Caco-2 (cell line): ENCODE data around the gene EIF1. TPM values are rescaled to one million over a fixed set of nuclear protein-coding genes. Genes with fewer than 3 reads are reported as not detected.

ENCODE experiments used
- BruUV-seq: library from RNA; stranded (reverse); fragments of 400-500 nt; replicated peaks from 2 replicates; lab custom pipeline; 2021; lab: Mats Ljungman, UMichigan
- CTCF ChIA-PET: fragments of 300-600 bp; sonication (Branson Sonifier 250); formaldehyde crosslinking; loops from one replicate; lab custom pipeline; 2022; ENCODE audit warnings: antibody characterized with exemption; lab: Charles Lee
- POLR2A ChIA-PET: fragments of 300-600 bp; sonication (Branson Sonifier 250); formaldehyde crosslinking; loops from one replicate; lab custom pipeline; 2022; ENCODE audit warnings: antibody characterized with exemption; lab: Charles Lee
- DNase-seq, 2 experiments: peaks; one replicate each; pipeline versions ENCODE4 v3.0.0 to v3.0.0-alpha.2; 2020 to 2022
- H3K27me3 ChIP-seq: replicated peaks from 2 replicates; pipeline ENCODE4 v1.6.0; 2011; ENCODE audit warnings: low read length; ENCODE audit not compliant: control insufficient read depth, insufficient read depth
- H3K36me3 ChIP-seq: 2 replicates; pipeline ENCODE4 v1.5.1; 2011; ENCODE audit warnings: low read length; ENCODE audit not compliant: control insufficient read depth, insufficient read depth
- H3K4me1 ChIP-seq: fragments of 250-450 bp; sonication (Bioruptor Pico); 2 replicates; pipeline ENCODE4 v1.5.1; 2020; ENCODE audit warnings: mild to moderate bottlenecking
- H3K4me3 ChIP-seq: 2 replicates; pipeline ENCODE4 v1.5.1; 2011; ENCODE audit warnings: low read depth, mild to moderate bottlenecking, control low read depth, low read length
- H3K9me3 ChIP-seq: fragments of 250-450 bp; sonication (Bioruptor Pico); 2 replicates; pipeline ENCODE4 v1.5.1; 2020; ENCODE audit warnings: mild to moderate bottlenecking, moderate library complexity
- H3K27ac Mint-ChIP-seq: one replicate; pipeline ENCODE4 v1.8.0; 2022; ENCODE audit warnings: mixed read lengths; ENCODE audit not compliant: unreplicated experiment
- H3K27me3 Mint-ChIP-seq: one replicate; pipeline ENCODE4 v1.8.0; 2022; ENCODE audit warnings: mixed read lengths; ENCODE audit not compliant: insufficient read depth, unreplicated experiment
- H3K36me3 Mint-ChIP-seq: one replicate; pipeline ENCODE4 v1.8.0; 2022; ENCODE audit warnings: mild to moderate bottlenecking, mixed read lengths; ENCODE audit not compliant: insufficient read depth, unreplicated experiment
- H3K4me1 Mint-ChIP-seq: one replicate; pipeline ENCODE4 v1.8.0; 2022; ENCODE audit warnings: low read depth, mixed read lengths; ENCODE audit not compliant: unreplicated experiment
- H3K4me3 Mint-ChIP-seq: one replicate; pipeline ENCODE4 v1.8.0; 2022; ENCODE audit warnings: mild to moderate bottlenecking, moderate library complexity, mixed read lengths; ENCODE audit not compliant: unreplicated experiment
- H3K9me3 Mint-ChIP-seq: one replicate; pipeline ENCODE4 v1.8.0; 2022; ENCODE audit warnings: mixed read lengths; ENCODE audit not compliant: unreplicated experiment
- CTCF ChIP-seq, 2 experiments: fragments of 200-600 bp in 1 of 2; IDR thresholded peaks; 1 replicate in 1 of 2; 2 replicates in 1 of 2; pipeline versions ENCODE4 v1.5.1 to v1.8.0; 2011 to 2022; ENCODE audit warnings: antibody characterized with exemption in 1 of 2, control low read depth in 1 of 2, inconsistent platforms in 1 of 2, low read depth in 1 of 2, low read length in 1 of 2, mild to moderate bottlenecking in 1 of 2, moderate library complexity in 1 of 2; ENCODE audit not compliant: insufficient read depth in 1 of 2, severe bottlenecking in 1 of 2, unreplicated experiment in 1 of 2
- intact Hi-C: fragments of 100-400 bp; cut with micrococcal nuclease; formaldehyde crosslinking; loops from one replicate; pipeline ENCODE4 v1.10.0; 2022; ENCODE audit not compliant: unreplicated experiment
- total RNA-seq: library from RNA; stranded (reverse); gene quantifications from 2 replicates; pipeline ENCODE4 v1.2.3, GENCODE V29; 2022

Gene EIF1
- total RNA-seq, 1 experiment from 2014 or later: 783 TPM

GRCh38 chr17:41686281-41686680 is 2.4 kb upstream of the EIF1 start:
- no peak for TF ChIP-seq CTCF (IDR thresholded peaks at IDR 0.05; ENCODE audit: insufficient read depth in 1 of 2, low read depth in 1 of 2, low read length in 1 of 2, severe bottlenecking in 1 of 2, unreplicated experiment in 1 of 2)
- Histone ChIP-seq H3K4me3 (no peak overlapping the region), H3K36me3 (peaks cover 10% of the 10 kb centered on the region), H3K27me3 (no peaks in the 10 kb centered on the region), H3K9me3 (no peaks in the 10 kb centered on the region), H3K4me1 (peaks cover 8% of the 10 kb centered on the region; the same call in 1 of the 2 replicates)
- POLR2A ChIA-PET: no interaction called here
- Mint-ChIP-seq H3K9me3 (no peaks in the 10 kb centered on the region), H3K4me3 (no peak overlapping the region), H3K4me1 (peaks cover 14% of the 10 kb centered on the region), H3K27me3 (no peaks in the 10 kb centered on the region), H3K36me3 (peaks cover 43% of the 10 kb centered on the region), H3K27ac (no peak overlapping the region)
- CTCF ChIA-PET: no interaction called here
- intact Hi-C loops: no loop called here
- no TSS peak for BruUV-seq
- no peak for DNase-seq

- CTCF ChIA-PET: interaction anchor here (0.5 to 3.0 kb wide), 20 partner anchors 9 to 1270 kb away, joined by 3 to 34 read pairs (median 4); partner anchors contain the start of genes JUP and TOP2A
- Mint-ChIP-seq H3K36me3 (peaks cover 60% of the 10 kb centered on the region), H3K4me1 (peaks cover 14% of the 10 kb centered on the region), H3K27me3 (no peaks in the 10 kb centered on the region), H3K4me3 (peak overlapping the region; percentile 99), H3K27ac (peak overlapping the region; percentile 97), H3K9me3 (no peaks in the 10 kb centered on the region)
- POLR2A ChIA-PET: interaction anchor here (0.5 to 2.3 kb wide), 45 partner anchors 9 to 1857 kb away, joined by 3 to 38 read pairs (median 5); partner anchors contain the start of genes CNP, FKBP10, HAP1 and JUP
- H3K4me3 ChIP-seq: peak overlapping the region; percentile 49
- H3K27me3 ChIP-seq: no peaks in the 10 kb centered on the region
- intact Hi-C loops: loop anchor here (1.0 kb wide), 1 partner anchor 12 kb away; no protein-coding TSS in a partner anchor
- peak in 1 of 2 experiments; percentile 68 for DNase-seq
- TSS peak; percentile 96 for BruUV-seq
- H3K36me3 ChIP-seq: peaks cover 17% of the 10 kb centered on the region
- peak; percentile 41 to 44 for TF ChIP-seq CTCF (IDR thresholded peaks at IDR 0.05; ENCODE audit: insufficient read depth in 1 of 2, low read depth in 1 of 2, low read length in 1 of 2, severe bottlenecking in 1 of 2, unreplicated experiment in 1 of 2)
- no peaks in the 10 kb centered on the region for H3K9me3 ChIP-seq
- H3K4me1 ChIP-seq: peaks cover 8% of the 10 kb centered on the region; the same call in 1 of the 2 replicates
These were observed 651 bp upstream of the EIF1 start for GRCh38 chr17:41687828-41688640.

DNA sequence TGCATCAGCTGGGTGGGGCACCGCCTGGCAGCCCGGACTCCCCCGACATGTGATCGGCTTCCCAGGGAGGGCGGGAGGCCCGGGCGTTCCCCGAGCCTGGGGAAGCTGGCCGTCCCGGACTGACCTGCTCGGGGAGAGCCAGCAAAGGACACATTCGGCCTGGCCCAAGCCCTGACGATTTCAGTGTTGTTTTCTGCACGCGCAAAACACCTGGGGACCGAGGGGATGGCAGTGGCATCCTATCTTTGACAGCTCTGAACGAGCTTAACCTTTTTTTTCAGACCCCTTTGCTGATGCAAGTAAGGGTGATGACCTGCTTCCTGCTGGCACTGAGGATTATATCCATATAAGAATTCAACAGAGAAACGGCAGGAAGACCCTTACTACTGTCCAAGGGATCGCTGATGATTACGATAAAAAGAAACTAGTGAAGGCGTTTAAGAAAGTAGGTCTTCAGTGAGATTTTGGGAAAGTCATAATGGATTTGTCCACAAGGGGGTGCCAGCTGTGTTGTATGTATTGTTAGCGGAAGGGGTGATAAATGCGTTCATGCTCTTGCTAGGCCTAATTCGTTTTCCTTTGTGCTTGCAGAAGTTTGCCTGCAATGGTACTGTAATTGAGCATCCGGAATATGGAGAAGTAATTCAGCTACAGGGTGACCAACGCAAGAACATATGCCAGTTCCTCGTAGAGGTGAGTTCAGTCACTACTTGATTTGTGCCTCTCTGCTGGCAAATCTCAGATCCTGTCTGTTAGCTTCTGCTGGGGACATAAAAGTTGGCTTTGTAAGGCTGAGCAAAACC is 1.0 kb downstream of the EIF1 start:
- H3K4me3 Mint-ChIP-seq: peak overlapping the region; percentile 99
- H3K36me3 ChIP-seq: peaks cover 18% of the 10 kb centered on the region
- intact Hi-C loops: no loop called here
- TF ChIP-seq CTCF (IDR thresholded peaks at IDR 0.05; ENCODE audit: insufficient read depth in 1 of 2, low read depth in 1 of 2, low read length in 1 of 2, severe bottlenecking in 1 of 2, unreplicated experiment in 1 of 2): peak; percentile 55 to 90
- ChIA-PET CTCF (interaction anchor here (0.7 to 3.0 kb wide), 9 partner anchors 11 to 404 kb away, joined by 3 to 34 read pairs (median 4); no protein-coding TSS in a partner anchor), POLR2A (interaction anchor here (0.5 to 2.3 kb wide), 20 partner anchors 8 to 1272 kb away, joined by 3 to 38 read pairs (median 6); partner anchors contain the start of genes FKBP10, HAP1, JUP and KLHL11)
- H3K27ac Mint-ChIP-seq: peak overlapping the region; percentile 97
- DNase-seq: peak in 1 of 2 experiments; percentile 72
- TSS peak; percentile 47 for BruUV-seq
- peaks cover 14% of the 10 kb centered on the region for H3K4me1 Mint-ChIP-seq
- no peaks in the 10 kb centered on the region for H3K27me3 ChIP-seq
- peaks cover 75% of the 10 kb centered on the region for H3K36me3 Mint-ChIP-seq
- peak overlapping the region; percentile 90 for H3K4me3 ChIP-seq
- H3K9me3 ChIP-seq: no peaks in the 10 kb centered on the region
- no peaks in the 10 kb centered on the region for H3K9me3 Mint-ChIP-seq
- H3K27me3 Mint-ChIP-seq: no peaks in the 10 kb centered on the region
- H3K4me1 ChIP-seq: peaks cover 8% of the 10 kb centered on the region; the same call in 1 of the 2 replicates
